Right cardiac atrium (tissue), 5 donors: ENCODE measurements around the gene C1QTNF3. TPM values are rescaled to one million over a fixed set of nuclear protein-coding genes. Genes with fewer than 3 reads are reported as not detected.

Experiments
- ATAC-seq, 2 donors: fragments of 200-7000 bp; cut with Tn5 transposase; one replicate each; pipeline versions ENCODE4 v1.8.0 to v1.9.1; 2020; ENCODE audit warnings: moderate library complexity in 2 of 2, mild to moderate bottlenecking in 1 of 2
- DNase-seq, 3 donors: peaks; one replicate each; pipeline ENCODE4 v3.0.0-alpha.2; 2020
- H3K27ac ChIP-seq: one replicate; pipeline ENCODE4 v1.5.1; 2013; ENCODE audit warnings: mild to moderate bottlenecking, low read length, control low read depth, moderate library complexity
- H3K27me3 ChIP-seq: one replicate; pipeline ENCODE4 v1.6.1; 2013; ENCODE audit not compliant: control insufficient read depth, insufficient read depth
- H3K4me1 ChIP-seq: one replicate; pipeline ENCODE4 v1.6.1; 2013; ENCODE audit warnings: low read length; ENCODE audit not compliant: control insufficient read depth, insufficient read depth
- H3K4me3 ChIP-seq: one replicate; pipeline ENCODE4 v1.5.1; 2013; ENCODE audit warnings: low read length, control low read depth
- H3K9me3 ChIP-seq: one replicate; pipeline ENCODE4 v1.6.1; 2013; ENCODE audit warnings: low read length; ENCODE audit not compliant: control insufficient read depth
- WGBS: extraction: QIAGEN DNeasy Blood & Tissue Kit; methylation state at CpG from one replicate; pipeline ENCODE4 v1.1.7; 2013; 5-methylcytosine and 5-hydroxymethylcytosine counted together
- intact Hi-C, 4 donors: fragments of 100-400 bp; cut with DNase I; formaldehyde crosslinking; loops; one replicate each; pipeline versions ENCODE4 v1.11.0 to v1.14.0; 2022 to 2023
- polyA plus RNA-seq: library from polyadenylated mRNA; stranded (reverse); fragments of 200-250 nt; gene quantifications from one replicate; pipeline ENCODE4 v1.2.3, GENCODE V29; 2013
- total RNA-seq, 4 donors: library from RNA; stranded (reverse); fragmentation: NEBNext Ultra II Directional; extraction: Animal tissue kit (Norgen Biotek cat#: 25700); gene quantifications; one replicate each; pipeline ENCODE4 v1.2.1, GENCODE V29; 2021
- donor health status: healthy with polysubstance abuse.
- donor health status: DM: no; HTN: yes; CAD: no.
- donor health status: DM: no; HTN: no; CAD: no.
- donor health status: DM: no; HTN: yes; CAD: no; lungs with severe emphysema.
- donor health status: DM: yes; HTN: yes; CAD: no.

The C1QTNF3 gene
- total and polyA plus RNA-seq, 5 donors: 1.5 to 4.3 (median 2.5) TPM

DNA sequence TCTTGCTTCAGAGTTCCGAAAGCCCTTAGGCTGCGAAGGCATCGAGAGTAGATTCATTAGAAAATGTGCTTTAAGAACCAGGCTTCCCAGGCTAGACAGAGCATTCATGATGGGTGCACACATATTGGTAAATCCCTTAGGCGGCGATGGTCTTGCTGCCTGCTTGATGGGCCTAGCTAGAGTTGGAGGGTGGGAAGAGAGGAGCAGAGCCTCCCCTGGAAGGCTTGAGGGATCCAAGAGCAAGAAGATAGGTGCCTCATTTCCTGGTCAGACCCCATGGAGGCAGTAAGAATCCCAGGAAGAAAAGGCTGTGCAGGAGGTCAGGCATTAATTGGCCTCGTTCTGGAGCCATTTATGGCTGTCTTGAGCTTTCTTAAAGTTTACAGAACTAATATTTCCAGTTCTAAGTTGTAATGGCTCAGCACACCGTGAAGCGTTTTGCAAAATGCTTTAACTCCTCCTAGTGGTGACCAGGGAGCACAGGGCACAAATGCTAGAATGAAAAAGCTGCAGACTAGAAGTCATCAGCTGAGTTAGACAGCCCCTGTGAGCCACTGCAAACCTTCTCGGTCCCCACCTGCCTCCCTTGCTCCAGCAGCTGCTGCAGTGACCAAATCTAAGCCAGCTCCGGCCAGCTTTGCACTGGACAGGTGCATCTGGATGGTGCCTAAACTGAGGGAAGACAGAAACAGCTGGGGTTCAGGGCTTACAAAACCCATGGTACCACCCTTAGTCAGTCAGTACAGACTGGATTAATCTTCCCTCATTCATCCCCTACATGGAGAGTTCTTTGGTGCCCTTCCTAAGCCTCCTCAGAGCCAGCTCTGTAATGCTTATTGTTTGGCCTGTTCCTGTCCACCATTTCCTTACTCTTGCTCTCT lies 73.2 kb downstream of the C1QTNF3 start:
- H3K27ac ChIP-seq: no peak overlapping the region
- intact Hi-C loops: loop anchor here (10.0 kb wide), 2 partner anchors 505 to 535 kb away; no protein-coding TSS in a partner anchor
- H3K4me3 ChIP-seq: no peak overlapping the region
- no peaks in the 10 kb centered on the region for H3K4me1 ChIP-seq
- H3K27me3 ChIP-seq: no peaks in the 10 kb centered on the region
- WGBS: 49% methylated on average over 10 of the region's 10 CpGs
- H3K9me3 ChIP-seq: no peaks in the 10 kb centered on the region
- peak in 1 of 3 donors; percentile 37 for DNase-seq
- ATAC-seq: peak; percentile 59 to 69

DNA sequence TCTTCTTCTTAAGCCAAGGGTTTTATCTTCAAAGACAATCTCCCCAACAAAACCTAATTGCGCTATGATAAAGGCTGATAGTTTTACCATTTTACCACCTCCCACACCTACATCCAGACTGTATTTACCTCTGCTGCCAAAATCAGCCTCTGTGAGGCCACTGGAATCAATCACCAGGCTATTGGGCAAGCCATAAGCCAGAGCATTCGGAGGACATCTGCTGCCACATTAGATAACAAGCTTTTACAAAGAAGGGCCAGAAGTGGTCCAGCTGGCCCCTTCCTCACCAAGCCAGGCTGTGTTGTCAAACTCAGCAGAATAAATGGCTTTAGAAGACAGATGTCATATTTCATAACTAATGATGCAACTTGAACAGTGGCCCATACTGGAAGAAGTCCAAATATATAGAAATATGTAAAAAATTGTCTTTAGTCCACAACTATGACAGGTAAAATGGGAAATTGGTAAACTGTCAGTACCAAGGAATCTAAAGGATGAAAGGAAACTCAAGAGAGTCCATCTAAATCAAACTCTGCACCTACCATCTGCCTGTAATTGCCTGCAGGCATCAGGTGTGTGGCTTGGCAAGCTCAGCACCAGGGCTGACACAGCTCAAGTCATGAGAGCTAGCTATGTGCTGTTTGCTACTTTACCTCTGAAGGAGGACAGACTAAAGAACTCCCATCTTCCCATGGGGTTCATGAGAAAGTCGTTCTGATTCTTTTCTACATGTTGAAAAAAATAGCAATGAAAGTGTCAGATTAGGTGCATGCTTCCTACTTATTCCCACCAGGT lies 74.6 kb downstream of the C1QTNF3 start:
- ATAC-seq (no peak), DNase-seq (peak in 1 of 3 donors; percentile 41)
- H3K4me1 ChIP-seq: no peaks in the 10 kb centered on the region
- intact Hi-C loops: loop anchor here in 3 of 4 donors (10.0 kb wide), 2 partner anchors 504 to 534 kb away; no protein-coding TSS in a partner anchor
- H3K27ac ChIP-seq: no peak overlapping the region
- H3K4me3 ChIP-seq: no peak overlapping the region
- WGBS: 60% methylated on average over 3 of the region's 3 CpGs
- no peaks in the 10 kb centered on the region for H3K9me3 ChIP-seq
- H3K27me3 ChIP-seq: no peaks in the 10 kb centered on the region

Other genes with a start within 250 kb of the C1QTNF3 start
- gene ADAMTS12, start 151.2 kb downstream of the C1QTNF3 start, total RNA-seq: 1 to 10 TPM in 3 of 4 donors, under 1 TPM in 1; 0.54 to 1.4 (median 1.1) TPM
- gene ADAMTS12, start 151.2 kb downstream of the C1QTNF3 start, polyA plus RNA-seq: 0.54 TPM
- not detected for gene RXFP3, start 106.8 kb downstream of the C1QTNF3 start, total RNA-seq
- gene RXFP3, start 106.8 kb downstream of the C1QTNF3 start, polyA plus RNA-seq: not detected
- gene SLC45A2, start 58.5 kb downstream of the C1QTNF3 start, total RNA-seq: under 1 TPM in 1 of 4 donors, not detected in 3; 0.32 TPM
- gene SLC45A2, start 58.5 kb downstream of the C1QTNF3 start, polyA plus RNA-seq: 0.70 TPM
- 10 to 100 TPM in 3 of 4 donors, 1 to 10 TPM in 1; 6.2 to 19.1 (median 11.1) TPM for gene AMACR, start 35.2 kb downstream of the C1QTNF3 start, total RNA-seq
- gene AMACR, start 35.2 kb downstream of the C1QTNF3 start, polyA plus RNA-seq: 14.6 TPM